ENCODE data around the gene WDR74.

DNA sequence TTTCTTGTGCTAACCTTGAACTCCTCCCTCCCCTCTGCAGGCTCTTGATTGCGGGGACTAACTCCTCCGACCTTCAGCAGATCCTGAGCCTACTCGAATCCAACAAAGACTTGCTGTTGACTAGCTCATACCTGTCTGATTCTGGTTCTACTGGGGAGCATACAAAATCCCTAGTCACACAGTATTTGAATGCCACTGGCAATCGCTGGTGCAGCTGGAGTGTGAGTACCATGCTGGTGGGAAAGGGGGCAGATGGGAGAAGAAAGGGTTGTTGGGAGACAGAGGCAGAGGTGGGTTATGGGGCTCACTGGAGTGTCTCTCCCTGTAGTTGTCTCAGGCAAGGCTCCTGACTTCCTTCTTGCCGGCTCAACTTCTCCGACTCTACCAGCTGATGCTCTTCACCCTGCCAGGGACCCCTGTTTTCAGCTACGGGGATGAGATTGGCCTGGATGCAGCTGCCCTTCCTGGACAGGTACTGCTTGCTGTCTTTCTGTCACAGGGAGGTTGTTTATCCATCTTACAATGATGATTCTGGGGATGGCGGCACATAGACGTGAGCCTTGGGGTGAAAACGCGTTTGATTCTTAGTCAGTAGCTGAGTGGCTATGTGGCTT is 45.9 kb upstream of the WDR74 start:
- TF ChIP-seq, protein P1, sequence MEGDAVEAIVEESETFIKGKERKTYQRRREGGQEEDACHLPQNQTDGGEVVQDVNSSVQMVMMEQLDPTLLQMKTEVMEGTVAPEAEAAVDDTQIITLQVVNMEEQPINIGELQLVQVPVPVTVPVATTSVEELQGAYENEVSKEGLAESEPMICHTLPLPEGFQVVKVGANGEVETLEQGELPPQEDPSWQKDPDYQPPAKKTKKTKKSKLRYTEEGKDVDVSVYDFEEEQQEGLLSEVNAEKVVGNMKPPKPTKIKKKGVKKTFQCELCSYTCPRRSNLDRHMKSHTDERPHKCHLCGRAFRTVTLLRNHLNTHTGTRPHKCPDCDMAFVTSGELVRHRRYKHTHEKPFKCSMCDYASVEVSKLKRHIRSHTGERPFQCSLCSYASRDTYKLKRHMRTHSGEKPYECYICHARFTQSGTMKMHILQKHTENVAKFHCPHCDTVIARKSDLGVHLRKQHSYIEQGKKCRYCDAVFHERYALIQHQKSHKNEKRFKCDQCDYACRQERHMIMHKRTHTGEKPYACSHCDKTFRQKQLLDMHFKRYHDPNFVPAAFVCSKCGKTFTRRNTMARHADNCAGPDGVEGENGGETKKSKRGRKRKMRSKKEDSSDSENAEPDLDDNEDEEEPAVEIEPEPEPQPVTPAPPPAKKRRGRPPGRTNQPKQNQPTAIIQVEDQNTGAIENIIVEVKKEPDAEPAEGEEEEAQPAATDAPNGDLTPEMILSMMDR (IDR thresholded peaks at IDR 0.05; ENCODE audit: borderline replicate concordance, extremely low read depth, low read length, poor library complexity, severe bottlenecking) = peak; percentile 16
- TF ChIP-seq EZH2 (IDR thresholded peaks at IDR 0.05; ENCODE audit: borderline replicate concordance, low read depth, low read length, severe bottlenecking) = no peak
